H9 (cell line): ENCODE results near the gene ZGLP1. TPM values are rescaled to one million over a fixed set of nuclear protein-coding genes. Genes with fewer than 3 reads are reported as not detected.

Experiments used
- DNase-seq: peaks from one replicate; pipeline ENCODE4 v3.0.0-alpha.2; 2017
- H2AFZ ChIP-seq: one replicate; pipeline ENCODE4 v1.6.1; 2013; ENCODE audit warnings: mild to moderate bottlenecking, low read length, control low read depth, moderate library complexity
- H2AK5ac ChIP-seq: 2 replicates; pipeline ENCODE4 v1.6.1; 2013; ENCODE audit warnings: low read length, control low read depth, mixed read lengths; ENCODE audit not compliant: insufficient read length
- H2BK120ac ChIP-seq: one replicate; pipeline ENCODE4 v1.6.1; 2013; ENCODE audit warnings: low read depth, mild to moderate bottlenecking, low read length, control low read depth, inconsistent platforms; ENCODE audit not compliant: poor library complexity, severe bottlenecking
- H2BK12ac ChIP-seq: 2 replicates; pipeline ENCODE4 v1.6.1; 2013; ENCODE audit warnings: low read length, control low read depth, mixed read lengths, low read depth; ENCODE audit not compliant: insufficient read length
- H2BK15ac ChIP-seq: 2 replicates; pipeline ENCODE4 v1.6.1; 2013; ENCODE audit warnings: low read depth, low read length, control low read depth
- H2BK20ac ChIP-seq: one replicate; pipeline ENCODE4 v1.6.1; 2013; ENCODE audit warnings: low read depth, mild to moderate bottlenecking, low read length, control low read depth, inconsistent platforms; ENCODE audit not compliant: poor library complexity, severe bottlenecking
- H2BK5ac ChIP-seq: 2 replicates; pipeline ENCODE4 v1.6.1; 2013; ENCODE audit warnings: low read length, control low read depth, mixed read lengths; ENCODE audit not compliant: insufficient read length
- H3K14ac ChIP-seq: 2 replicates; pipeline ENCODE4 v1.6.1; 2013; ENCODE audit warnings: low read length, control low read depth; ENCODE audit not compliant: insufficient read depth
- H3K18ac ChIP-seq: 2 replicates; pipeline ENCODE4 v1.6.1; 2013; ENCODE audit warnings: low read depth, mild to moderate bottlenecking, mixed read lengths, low read length, control low read depth; ENCODE audit not compliant: insufficient read length
- H3K23ac ChIP-seq: 2 replicates; pipeline ENCODE4 v1.6.1; 2013; ENCODE audit warnings: low read length, control low read depth, mixed read lengths, low read depth; ENCODE audit not compliant: insufficient read length
- H3K23me2 ChIP-seq: 2 replicates; pipeline ENCODE4 v1.6.1; 2013; ENCODE audit warnings: low read depth, mild to moderate bottlenecking, mixed read lengths, low read length, control low read depth; ENCODE audit not compliant: insufficient read length, poor library complexity, severe bottlenecking
- H3K27ac ChIP-seq: 2 replicates; pipeline ENCODE4 v1.5.1; 2013; ENCODE audit warnings: low read length, control low read depth, mixed read lengths, low read depth; ENCODE audit not compliant: insufficient read length
- H3K27me3 ChIP-seq: 2 replicates; pipeline ENCODE4 v1.6.1; 2013; ENCODE audit warnings: low read length, control low read depth, inconsistent platforms; ENCODE audit not compliant: insufficient read depth
- H3K4ac ChIP-seq: 2 replicates; pipeline ENCODE4 v1.6.1; 2013; ENCODE audit warnings: low read depth, mild to moderate bottlenecking, control low read depth, inconsistent platforms, low read length, moderate library complexity
- H3K4me1 ChIP-seq: 2 replicates; pipeline ENCODE4 v1.6.1; 2013; ENCODE audit warnings: low read length, control low read depth, inconsistent platforms; ENCODE audit not compliant: insufficient read depth
- H3K4me2 ChIP-seq: 2 replicates; pipeline ENCODE4 v1.6.1; 2013; ENCODE audit warnings: low read length, control low read depth, mixed read lengths; ENCODE audit not compliant: insufficient read length, insufficient read depth
- H3K56ac ChIP-seq: 2 replicates; pipeline ENCODE4 v1.6.1; 2013; ENCODE audit warnings: low read depth, mild to moderate bottlenecking, mixed read lengths, low read length, control low read depth; ENCODE audit not compliant: insufficient read length
- H3K79me1 ChIP-seq: 2 replicates; pipeline ENCODE4 v1.6.1; 2013; ENCODE audit warnings: low read depth, mild to moderate bottlenecking, moderate library complexity, low read length, control low read depth, inconsistent platforms; ENCODE audit not compliant: insufficient read depth, poor library complexity, severe bottlenecking
- H3K79me2 ChIP-seq: 2 replicates; pipeline ENCODE4 v1.6.1; 2013; ENCODE audit warnings: low read length, control low read depth, inconsistent platforms; ENCODE audit not compliant: insufficient read depth
- H3K9ac ChIP-seq: 2 replicates; pipeline ENCODE4 v1.6.1; 2013; ENCODE audit warnings: low read length, control low read depth, mixed read lengths; ENCODE audit not compliant: insufficient read length; ENCODE audit errors: extremely low read depth
- H3K9me3 ChIP-seq: one replicate; pipeline ENCODE4 v1.6.1; 2013; ENCODE audit warnings: low read depth, low read length, inconsistent platforms; ENCODE audit not compliant: control insufficient read depth
- H3T11ph ChIP-seq: one replicate; pipeline ENCODE4 v1.6.1; 2013; ENCODE audit warnings: mild to moderate bottlenecking, low read length, control low read depth, inconsistent platforms
- H4K20me1 ChIP-seq: one replicate; pipeline ENCODE4 v1.6.1; 2013; ENCODE audit not compliant: control insufficient read depth, insufficient read length, insufficient read depth
- H4K5ac ChIP-seq: 2 replicates; pipeline ENCODE4 v1.6.1; 2013; ENCODE audit warnings: low read depth, mild to moderate bottlenecking, mixed read lengths, low read length, control low read depth; ENCODE audit not compliant: insufficient read length
- H4K8ac ChIP-seq: replicated peaks from 2 replicates; pipeline ENCODE4 v1.6.1; 2013; ENCODE audit warnings: low read length, control low read depth, mixed read lengths, low read depth; ENCODE audit not compliant: insufficient read length
- H4K91ac ChIP-seq: 2 replicates; pipeline ENCODE4 v1.6.1; 2013; ENCODE audit warnings: low read depth, mild to moderate bottlenecking, moderate library complexity, mixed read lengths, low read length, control low read depth; ENCODE audit not compliant: insufficient read length
- H3K27ac Mint-ChIP-seq, 3 experiments: 2 replicates in 2 of 3; 3 replicates in 1 of 3; pipeline ENCODE4 v1.8.0; 2020 to 2021; ENCODE audit warnings: mixed read lengths in 3 of 3, mild to moderate bottlenecking in 1 of 3, moderate library complexity in 1 of 3
- H3K27me3 Mint-ChIP-seq: 2 replicates; pipeline ENCODE4 v1.8.0; 2021; ENCODE audit warnings: low read depth, mild to moderate bottlenecking, moderate library complexity, mixed read lengths
- H3K36me3 Mint-ChIP-seq, 3 experiments: 2 replicates in 2 of 3; 3 replicates in 1 of 3; pipeline ENCODE4 v1.8.0; 2020 to 2021; ENCODE audit warnings: low read depth in 3 of 3, mixed read lengths in 3 of 3; ENCODE audit not compliant: insufficient read depth in 1 of 3
- H3K4me1 Mint-ChIP-seq, 2 experiments: 2 replicates each; pipeline ENCODE4 v1.8.0; 2020; ENCODE audit warnings: mixed read lengths in 2 of 2
- H3K4me3 Mint-ChIP-seq, 2 experiments: 2 replicates in 1 of 2; 3 replicates in 1 of 2; pipeline ENCODE4 v1.8.0; 2020 to 2021; ENCODE audit warnings: mild to moderate bottlenecking in 2 of 2, mixed read lengths in 2 of 2, moderate library complexity in 1 of 2
- H3K9me3 Mint-ChIP-seq, 2 experiments: 2 replicates in 1 of 2; 3 replicates in 1 of 2; pipeline ENCODE4 v1.8.0; 2020; ENCODE audit warnings: mild to moderate bottlenecking in 2 of 2, mixed read lengths in 2 of 2, moderate library complexity in 1 of 2
- WGBS: extraction: QIAGEN DNeasy Blood & Tissue Kit; methylation state at CpG from one replicate; pipeline ENCODE4 v1.1.7; 2013; ENCODE audit warnings: missing lambda C conversion rate, low lambda C conversion rate, mixed read lengths; ENCODE audit not compliant: insufficient read length; ENCODE audit errors: extremely low coverage; 5-methylcytosine and 5-hydroxymethylcytosine counted together
- total RNA-seq: library from RNA; stranded (reverse); gene quantifications from 2 replicates; pipeline ENCODE4 v1.2.1, GENCODE V29; 2021
- TF ChIP-seq, protein P1 (sequence below): fragments of 200-600 bp; sonication (generic); conservative IDR thresholded peaks from 3 replicates; pipeline ENCODE4 v1.8.0; 2021; ENCODE audit warnings: antibody characterized with exemption, mild to moderate bottlenecking

Gene ZGLP1
- total RNA-seq, 1 experiment from 2014 or later = 6.9 TPM

DNA sequence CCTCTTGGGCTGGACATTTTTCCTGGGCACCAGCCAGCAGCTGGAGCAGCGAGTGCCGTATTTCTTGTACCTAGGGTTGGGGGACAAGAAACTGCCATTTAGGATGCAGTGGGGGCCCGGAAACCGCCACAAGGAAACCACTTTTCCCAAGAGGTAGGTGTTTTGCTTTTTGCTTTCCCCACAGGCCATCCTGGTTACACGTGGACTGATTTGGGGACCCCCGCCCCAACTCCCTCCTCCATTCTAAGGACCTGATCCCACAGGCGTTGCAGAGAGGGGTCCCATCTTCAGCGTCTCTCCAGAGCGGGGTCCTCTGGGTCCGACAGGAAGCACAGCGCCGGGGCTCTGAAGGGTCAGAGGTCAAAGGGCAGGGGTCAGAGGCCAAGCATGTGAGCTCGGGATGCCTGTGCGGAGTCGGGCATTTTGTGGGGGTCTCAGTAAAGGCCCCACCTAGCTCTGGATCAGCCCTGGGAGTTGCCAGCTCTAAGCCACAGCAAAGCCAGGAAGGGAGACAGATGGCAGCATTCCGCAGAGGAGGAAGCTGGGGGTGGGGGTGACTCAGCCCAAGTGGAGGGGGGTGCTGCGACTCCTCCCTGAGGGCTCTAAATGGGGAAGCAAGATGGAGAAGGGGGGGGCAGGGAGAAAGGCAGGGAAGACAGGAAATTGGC, 4.3 kb downstream of the ZGLP1 start:
- Histone ChIP-seq H2BK120ac (no peak overlapping the region), H4K91ac (no peak overlapping the region), H2BK5ac (no peak overlapping the region), H3K56ac (no peak overlapping the region), H2AFZ (no peak overlapping the region), H3K14ac (no peak overlapping the region), H2BK15ac (no peak overlapping the region), H3K9ac (no peak overlapping the region), H3K4me2 (no peak overlapping the region), H3K23ac (no peak overlapping the region), H4K20me1 (no peaks in the 10 kb centered on the region), H3K4me1 (no peaks in the 10 kb centered on the region), H3T11ph (no peak overlapping the region), H3K23me2 (no peaks in the 10 kb centered on the region), H4K5ac (no peak overlapping the region), H3K4ac (no peak overlapping the region), H3K27ac (no peak overlapping the region), H3K79me1 (no peaks in the 10 kb centered on the region), H2AK5ac (no peak overlapping the region), H2BK20ac (no peak overlapping the region), H2BK12ac (no peak overlapping the region), H3K18ac (no peak overlapping the region), H4K8ac (no peak overlapping the region), H3K79me2 (no peaks in the 10 kb centered on the region), H3K27me3 (no peaks in the 10 kb centered on the region), H3K9me3 (no peaks in the 10 kb centered on the region)
- Mint-ChIP-seq H3K27me3 (peaks cover 9% of the 10 kb centered on the region), H3K27ac (peak overlapping the region in 1 of 3 experiments; percentile 27; a peak in 2 of 7 replicates), H3K9me3 (no peaks in the 10 kb centered on the region), H3K4me1 (0 out of 4 replicates have a peak, but pooled peaks cover 0 to 4% of the 10 kb centered on the region in 2 experiments), H3K36me3 (peaks cover 4 to 15% (median 5%) of the 10 kb centered on the region in 3 experiments; a peak in 4 of 7 replicates), H3K4me3 (no peak overlapping the region)
- no CpG with 5 or more reads among the region's 17 CpGs for WGBS
- TF ChIP-seq, protein P1, sequence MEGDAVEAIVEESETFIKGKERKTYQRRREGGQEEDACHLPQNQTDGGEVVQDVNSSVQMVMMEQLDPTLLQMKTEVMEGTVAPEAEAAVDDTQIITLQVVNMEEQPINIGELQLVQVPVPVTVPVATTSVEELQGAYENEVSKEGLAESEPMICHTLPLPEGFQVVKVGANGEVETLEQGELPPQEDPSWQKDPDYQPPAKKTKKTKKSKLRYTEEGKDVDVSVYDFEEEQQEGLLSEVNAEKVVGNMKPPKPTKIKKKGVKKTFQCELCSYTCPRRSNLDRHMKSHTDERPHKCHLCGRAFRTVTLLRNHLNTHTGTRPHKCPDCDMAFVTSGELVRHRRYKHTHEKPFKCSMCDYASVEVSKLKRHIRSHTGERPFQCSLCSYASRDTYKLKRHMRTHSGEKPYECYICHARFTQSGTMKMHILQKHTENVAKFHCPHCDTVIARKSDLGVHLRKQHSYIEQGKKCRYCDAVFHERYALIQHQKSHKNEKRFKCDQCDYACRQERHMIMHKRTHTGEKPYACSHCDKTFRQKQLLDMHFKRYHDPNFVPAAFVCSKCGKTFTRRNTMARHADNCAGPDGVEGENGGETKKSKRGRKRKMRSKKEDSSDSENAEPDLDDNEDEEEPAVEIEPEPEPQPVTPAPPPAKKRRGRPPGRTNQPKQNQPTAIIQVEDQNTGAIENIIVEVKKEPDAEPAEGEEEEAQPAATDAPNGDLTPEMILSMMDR = no peak
- DNase-seq = no peak
